Type B pancreatic cell (in vitro differentiated cells): Measurements from ENCODE around the gene GTF2H4. TPM values are rescaled to one million over a fixed set of nuclear protein-coding genes. Genes with fewer than 3 reads are reported as not detected.

Experiments used
- DNase-seq: peaks from one replicate; pipeline ENCODE4 v3.0.0; 2021; ENCODE audit warnings: mixed read lengths; ENCODE audit not compliant: unreplicated experiment; ENCODE audit errors: extremely low spot score
- H3K27ac Mint-ChIP-seq: 2 replicates; pipeline ENCODE4 v1.8.0; 2021; ENCODE audit warnings: mild to moderate bottlenecking, mixed read lengths
- H3K27me3 Mint-ChIP-seq: 2 replicates; pipeline ENCODE4 v1.8.0; 2021; ENCODE audit warnings: mixed read lengths
- H3K36me3 Mint-ChIP-seq: 2 replicates; pipeline ENCODE4 v1.8.0; 2021; ENCODE audit warnings: mixed read lengths
- H3K4me1 Mint-ChIP-seq: one replicate; pipeline ENCODE4 v1.8.0; 2021; ENCODE audit warnings: mixed read lengths; ENCODE audit not compliant: unreplicated experiment
- H3K4me3 Mint-ChIP-seq: 2 replicates; pipeline ENCODE4 v1.8.0; 2021; ENCODE audit warnings: mild to moderate bottlenecking, mixed read lengths
- H3K9me3 Mint-ChIP-seq: 2 replicates; pipeline ENCODE4 v1.8.0; 2021; ENCODE audit warnings: mixed read lengths
- total RNA-seq: library from RNA; stranded (reverse); gene quantifications from 2 replicates; pipeline ENCODE4 v1.2.1, GENCODE V29; 2021; ENCODE audit warnings: low replicate concordance
- TF ChIP-seq, protein P1 (sequence below): fragments of 200-600 bp; sonication (generic); conservative IDR thresholded peaks from 2 replicates; pipeline ENCODE4 v1.5.0; 2021; ENCODE audit warnings: antibody characterized with exemption, mild to moderate bottlenecking

The GTF2H4 gene
- total RNA-seq, 1 donor from 2014 or later: 78.7 TPM

DNA sequence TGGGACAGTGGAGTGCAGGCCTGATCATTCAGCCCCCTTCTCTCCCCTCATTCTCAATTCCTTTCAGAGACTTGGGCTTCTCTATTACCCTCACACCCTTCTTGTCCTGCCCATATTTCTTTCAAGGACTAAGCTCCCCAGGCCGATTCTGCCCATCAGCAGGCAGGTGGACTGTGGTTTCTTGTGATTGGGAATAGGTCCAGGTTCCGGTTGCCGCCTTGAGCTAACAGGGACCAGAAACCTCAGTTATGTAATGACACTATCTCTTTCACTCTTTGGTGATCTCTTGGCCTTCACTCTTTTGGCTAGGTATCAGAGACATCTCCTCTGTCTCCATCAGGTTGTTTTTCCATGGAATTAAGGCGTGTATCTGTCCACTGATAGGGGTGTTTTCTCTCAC, 39.2 kb downstream of the GTF2H4 start:
- H3K4me3 Mint-ChIP-seq: no peak overlapping the region

GRCh38 chr6:30948811-30949210, 40.8 kb downstream of the GTF2H4 start:
- Mint-ChIP-seq H3K4me3 (no peak overlapping the region), H3K27me3 (peaks cover 66% of the 10 kb centered on the region), H3K27ac (no peak overlapping the region), H3K9me3 (peaks cover 12% of the 10 kb centered on the region), H3K4me1 (no peaks in the 10 kb centered on the region), H3K36me3 (no peaks in the 10 kb centered on the region)
- TF ChIP-seq, protein P1, sequence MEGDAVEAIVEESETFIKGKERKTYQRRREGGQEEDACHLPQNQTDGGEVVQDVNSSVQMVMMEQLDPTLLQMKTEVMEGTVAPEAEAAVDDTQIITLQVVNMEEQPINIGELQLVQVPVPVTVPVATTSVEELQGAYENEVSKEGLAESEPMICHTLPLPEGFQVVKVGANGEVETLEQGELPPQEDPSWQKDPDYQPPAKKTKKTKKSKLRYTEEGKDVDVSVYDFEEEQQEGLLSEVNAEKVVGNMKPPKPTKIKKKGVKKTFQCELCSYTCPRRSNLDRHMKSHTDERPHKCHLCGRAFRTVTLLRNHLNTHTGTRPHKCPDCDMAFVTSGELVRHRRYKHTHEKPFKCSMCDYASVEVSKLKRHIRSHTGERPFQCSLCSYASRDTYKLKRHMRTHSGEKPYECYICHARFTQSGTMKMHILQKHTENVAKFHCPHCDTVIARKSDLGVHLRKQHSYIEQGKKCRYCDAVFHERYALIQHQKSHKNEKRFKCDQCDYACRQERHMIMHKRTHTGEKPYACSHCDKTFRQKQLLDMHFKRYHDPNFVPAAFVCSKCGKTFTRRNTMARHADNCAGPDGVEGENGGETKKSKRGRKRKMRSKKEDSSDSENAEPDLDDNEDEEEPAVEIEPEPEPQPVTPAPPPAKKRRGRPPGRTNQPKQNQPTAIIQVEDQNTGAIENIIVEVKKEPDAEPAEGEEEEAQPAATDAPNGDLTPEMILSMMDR: no peak
- no peak for DNase-seq

More for the DNA sequence above, 39.2 kb downstream of the GTF2H4 start:
- Mint-ChIP-seq H3K4me1 (peaks cover 7% of the 10 kb centered on the region), H3K27ac (no peak overlapping the region), H3K36me3 (no peaks in the 10 kb centered on the region), H3K9me3 (peaks cover 16% of the 10 kb centered on the region), H3K27me3 (peaks cover 61% of the 10 kb centered on the region)
- TF ChIP-seq, protein P1: no peak
- no peak for DNase-seq

DNA sequence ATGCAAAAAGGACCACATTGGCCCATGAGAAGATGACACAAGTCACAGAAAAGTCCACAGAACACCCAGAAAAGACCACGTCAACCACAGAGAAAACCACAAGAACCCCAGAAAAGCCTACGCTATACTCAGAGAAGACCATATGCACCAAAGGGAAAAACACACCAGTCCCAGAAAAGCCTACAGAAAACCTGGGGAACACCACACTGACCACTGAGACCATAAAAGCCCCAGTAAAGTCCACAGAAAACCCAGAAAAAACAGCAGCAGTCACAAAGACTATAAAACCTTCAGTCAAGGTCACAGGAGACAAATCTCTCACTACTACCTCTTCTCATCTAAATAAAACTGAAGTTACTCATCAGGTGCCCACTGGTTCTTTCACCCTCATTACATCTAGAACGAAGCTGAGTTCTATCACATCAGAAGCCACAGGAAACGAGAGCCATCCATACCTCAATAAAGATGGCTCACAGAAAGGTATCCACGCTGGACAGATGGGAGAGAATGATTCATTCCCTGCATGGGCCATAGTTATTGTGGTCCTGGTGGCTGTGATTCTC, 44.0 kb downstream of the GTF2H4 start:
- Mint-ChIP-seq H3K27me3 (peaks cover 86% of the 10 kb centered on the region), H3K9me3 (peaks cover 12% of the 10 kb centered on the region), H3K27ac (no peak overlapping the region), H3K36me3 (no peaks in the 10 kb centered on the region), H3K4me3 (no peak overlapping the region), H3K4me1 (peaks cover 10% of the 10 kb centered on the region)
- no peak for DNase-seq
- TF ChIP-seq, protein P1: no peak

DNA sequence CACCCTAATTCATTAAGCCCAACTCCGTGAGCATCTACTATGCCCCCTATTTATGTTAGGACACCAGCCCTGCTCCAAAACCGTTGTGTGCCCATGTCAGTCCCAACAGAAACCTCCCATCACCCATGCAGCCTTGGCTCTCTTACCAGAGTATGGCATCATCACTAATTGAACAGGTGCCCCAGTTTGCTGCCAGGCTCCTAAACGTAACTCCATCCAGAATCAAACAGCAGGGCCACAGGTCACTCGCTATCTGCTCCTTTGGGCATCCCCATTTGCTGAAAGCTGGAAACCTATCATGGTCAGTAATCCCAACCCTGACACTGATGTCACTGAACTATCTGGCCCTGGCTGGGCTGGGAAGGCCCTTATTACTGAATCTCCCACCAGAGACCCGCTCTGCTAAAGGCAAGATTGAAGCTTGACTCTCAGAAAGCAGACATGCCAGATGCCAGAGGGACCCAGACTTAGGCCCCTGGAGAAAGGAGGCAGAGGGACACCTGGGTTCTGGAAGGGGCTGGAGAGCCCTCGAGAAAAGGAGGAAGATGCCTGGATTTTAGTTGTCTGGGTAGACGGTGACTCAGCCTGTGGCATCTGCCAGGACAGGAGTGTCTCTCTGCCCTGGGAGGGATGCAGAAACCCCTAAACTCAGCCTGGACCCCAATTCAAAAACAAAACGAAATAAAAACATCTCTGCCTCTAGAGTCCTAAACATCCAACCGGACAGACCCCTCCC, 46.8 kb downstream of the GTF2H4 start:
- peaks cover 6% of the 10 kb centered on the region for H3K9me3 Mint-ChIP-seq
- no peak overlapping the region for H3K27ac Mint-ChIP-seq
- no peak for DNase-seq
- peaks cover 10% of the 10 kb centered on the region for H3K4me1 Mint-ChIP-seq
- H3K27me3 Mint-ChIP-seq: peaks cover 79% of the 10 kb centered on the region
- H3K36me3 Mint-ChIP-seq: no peaks in the 10 kb centered on the region
- peak overlapping the region; percentile 81 for H3K4me3 Mint-ChIP-seq
- TF ChIP-seq, protein P1: no peak

- no peak for DNase-seq
- peaks cover 6% of the 10 kb centered on the region for H3K9me3 Mint-ChIP-seq
- peaks cover 71% of the 10 kb centered on the region for H3K27me3 Mint-ChIP-seq
- H3K4me3 Mint-ChIP-seq: peak overlapping the region; percentile 85
- no peaks in the 10 kb centered on the region for H3K36me3 Mint-ChIP-seq
- TF ChIP-seq, protein P1: no peak
- H3K4me1 Mint-ChIP-seq: peaks cover 10% of the 10 kb centered on the region
- H3K27ac Mint-ChIP-seq: no peak overlapping the region
Observed at GRCh38 chr6:30955367-30956042, 47.5 kb downstream of the GTF2H4 start.
